Neutrophil (primary cell): Measurements from ENCODE around the gene ITGA6.

Source experiments
- H3K27ac ChIP-seq: fragments of 200-600 bp; sonication (generic); 2 replicates; pipeline ENCODE4 v1.5.1; 2016; ENCODE audit warnings: mild to moderate bottlenecking, moderate library complexity
- H3K27me3 ChIP-seq: fragments of 200-600 bp; sonication (generic); 2 replicates; pipeline ENCODE4 v1.6.0; 2016; ENCODE audit warnings: mild to moderate bottlenecking
- H3K36me3 ChIP-seq: fragments of 200-600 bp; sonication (generic); 2 replicates; pipeline ENCODE4 v1.5.1; 2017
- H3K4me1 ChIP-seq, 2 experiments: fragments of 200-600 bp in 1 of 2; sonication (generic) in 1 of 2; 1 replicate in 1 of 2; 2 replicates in 1 of 2; pipeline versions ENCODE4 v1.5.1 to v1.6.1; 2013 to 2016; ENCODE audit warnings: low read depth in 1 of 2, low read length in 1 of 2, mild to moderate bottlenecking in 1 of 2, moderate library complexity in 1 of 2; ENCODE audit not compliant: control insufficient read depth in 1 of 2, insufficient read depth in 1 of 2
- H3K4me3 ChIP-seq, 2 experiments: fragments of 200-600 bp in 1 of 2; sonication (generic) in 1 of 2; 1 replicate in 1 of 2; 2 replicates in 1 of 2; pipeline ENCODE4 v1.5.1; 2013 to 2016; ENCODE audit warnings: low read depth in 1 of 2, low read length in 1 of 2, mild to moderate bottlenecking in 1 of 2, moderate library complexity in 1 of 2
- H3K9me3 ChIP-seq: fragments of 200-600 bp; sonication (generic); 2 replicates; pipeline ENCODE4 v1.5.1; 2016
- TF ChIP-seq, protein P1 (sequence below): fragments of 200-600 bp; sonication (generic); IDR thresholded peaks from 2 replicates; pipeline ENCODE4 v1.5.1; 2016; ENCODE audit warnings: antibody characterized with exemption

The ITGA6 gene

GRCh38 chr2:172427990-172428831 lies 825 bp downstream of the ITGA6 start:
- TF ChIP-seq, protein P1, sequence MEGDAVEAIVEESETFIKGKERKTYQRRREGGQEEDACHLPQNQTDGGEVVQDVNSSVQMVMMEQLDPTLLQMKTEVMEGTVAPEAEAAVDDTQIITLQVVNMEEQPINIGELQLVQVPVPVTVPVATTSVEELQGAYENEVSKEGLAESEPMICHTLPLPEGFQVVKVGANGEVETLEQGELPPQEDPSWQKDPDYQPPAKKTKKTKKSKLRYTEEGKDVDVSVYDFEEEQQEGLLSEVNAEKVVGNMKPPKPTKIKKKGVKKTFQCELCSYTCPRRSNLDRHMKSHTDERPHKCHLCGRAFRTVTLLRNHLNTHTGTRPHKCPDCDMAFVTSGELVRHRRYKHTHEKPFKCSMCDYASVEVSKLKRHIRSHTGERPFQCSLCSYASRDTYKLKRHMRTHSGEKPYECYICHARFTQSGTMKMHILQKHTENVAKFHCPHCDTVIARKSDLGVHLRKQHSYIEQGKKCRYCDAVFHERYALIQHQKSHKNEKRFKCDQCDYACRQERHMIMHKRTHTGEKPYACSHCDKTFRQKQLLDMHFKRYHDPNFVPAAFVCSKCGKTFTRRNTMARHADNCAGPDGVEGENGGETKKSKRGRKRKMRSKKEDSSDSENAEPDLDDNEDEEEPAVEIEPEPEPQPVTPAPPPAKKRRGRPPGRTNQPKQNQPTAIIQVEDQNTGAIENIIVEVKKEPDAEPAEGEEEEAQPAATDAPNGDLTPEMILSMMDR: no peak

GRCh38 chr2:172428832-172429210 lies 1.4 kb downstream of the ITGA6 start:
- Histone ChIP-seq H3K27me3 (peaks cover 70% of the 10 kb centered on the region), H3K4me1 (peaks cover 34 to 40% of the 10 kb centered on the region in 2 experiments), H3K27ac (no peak overlapping the region), H3K9me3 (no peaks in the 10 kb centered on the region), H3K36me3 (no peaks in the 10 kb centered on the region), H3K4me3 (peak overlapping the region; percentile 76 to 77)
- TF ChIP-seq, protein P1: no peak

More at GRCh38 chr2:172427990-172428831, 825 bp downstream of the ITGA6 start:
- Histone ChIP-seq H3K4me3 (peak overlapping the region; percentile 76 to 77), H3K27me3 (peaks cover 75% of the 10 kb centered on the region), H3K36me3 (no peaks in the 10 kb centered on the region), H3K27ac (peak overlapping the region; percentile 59), H3K4me1 (peaks cover 31 to 38% of the 10 kb centered on the region in 2 experiments), H3K9me3 (no peaks in the 10 kb centered on the region)

DNA sequence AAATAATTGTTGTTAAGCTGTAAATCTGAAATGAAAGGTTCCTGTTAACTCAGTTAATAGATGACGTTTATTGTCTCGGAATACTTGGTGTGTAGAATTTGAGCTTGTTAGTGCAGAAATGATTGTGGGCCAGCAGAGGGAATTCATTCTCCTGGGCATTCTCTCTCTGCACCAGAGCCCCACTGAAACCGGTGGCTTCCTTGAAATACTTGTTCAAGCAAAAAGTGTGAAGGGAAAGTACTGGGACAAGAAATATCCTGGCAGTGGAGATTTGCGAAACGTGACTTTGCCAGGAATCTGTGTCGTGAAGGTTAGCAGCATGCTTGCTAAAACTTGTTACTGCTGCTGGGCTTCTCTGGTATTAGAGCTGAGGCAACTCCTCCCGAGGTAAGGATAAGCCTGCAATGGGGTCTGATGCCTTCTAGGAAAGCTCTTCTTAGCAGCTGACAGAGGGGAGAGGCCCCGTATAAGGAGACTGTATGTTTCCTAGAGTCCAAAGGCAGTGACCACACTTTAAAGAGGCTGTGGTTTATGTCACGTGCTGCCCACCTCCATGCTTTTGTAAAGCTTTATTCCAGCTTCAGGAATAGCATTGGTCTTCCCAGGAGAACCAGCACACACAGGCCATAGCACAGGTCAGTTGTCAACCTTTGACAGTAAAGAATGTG lies 2.0 kb downstream of the ITGA6 start:
- no peaks in the 10 kb centered on the region for H3K9me3 ChIP-seq
- no peak overlapping the region for H3K27ac ChIP-seq
- H3K36me3 ChIP-seq: no peaks in the 10 kb centered on the region
- H3K27me3 ChIP-seq: peaks cover 64% of the 10 kb centered on the region
- peak overlapping the region in 1 of 2 experiments; percentile 77 for H3K4me3 ChIP-seq
- TF ChIP-seq, protein P1: no peak
- H3K4me1 ChIP-seq: peaks cover 41 to 46% of the 10 kb centered on the region in 2 experiments

- H3K27me3 ChIP-seq: peaks cover 58% of the 10 kb centered on the region
- no peak overlapping the region for H3K27ac ChIP-seq
Observed at GRCh38 chr2:172430027-172430426, 2.6 kb downstream of the ITGA6 start.

DNA sequence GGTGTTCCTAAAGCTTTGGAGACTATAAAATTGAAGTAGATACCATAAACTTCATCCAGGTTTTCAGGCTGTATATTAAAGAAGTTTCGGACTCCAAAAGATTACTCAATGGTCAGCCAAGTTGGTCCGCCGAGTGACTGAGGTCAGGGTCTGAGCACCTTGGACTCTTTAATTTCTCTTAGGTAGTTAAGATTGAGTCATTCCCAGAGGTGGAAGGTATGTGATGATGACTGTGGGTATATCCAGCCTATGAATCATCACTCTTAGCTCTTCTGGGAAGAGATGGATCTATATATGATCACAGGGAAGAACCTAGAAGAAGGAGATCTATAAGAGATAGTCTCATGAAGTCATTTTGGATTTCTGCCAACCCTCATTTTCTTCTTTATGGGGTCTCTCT lies 3.3 kb downstream of the ITGA6 start:
- Histone ChIP-seq H3K27me3 (peaks cover 52% of the 10 kb centered on the region), H3K9me3 (no peaks in the 10 kb centered on the region), H3K4me1 (peaks cover 53 to 59% of the 10 kb centered on the region in 2 experiments), H3K27ac (no peak overlapping the region), H3K36me3 (no peaks in the 10 kb centered on the region), H3K4me3 (no peak overlapping the region)
- TF ChIP-seq, protein P1: no peak

More at GRCh38 chr2:172430027-172430426, 2.6 kb downstream of the ITGA6 start:
- H3K9me3 ChIP-seq: no peaks in the 10 kb centered on the region
- no peak overlapping the region for H3K4me3 ChIP-seq
- TF ChIP-seq, protein P1: no peak
- no peaks in the 10 kb centered on the region for H3K36me3 ChIP-seq
- H3K4me1 ChIP-seq: peaks cover 46 to 52% of the 10 kb centered on the region in 2 experiments
